ENCODE data around the gene EP400.
"Not testable (repeated sequence)": the region's sequence is repeated elsewhere in the genome, so short reads cannot be mapped to it uniquely, and the experiment has no call there.

EP400 gene

DNA sequence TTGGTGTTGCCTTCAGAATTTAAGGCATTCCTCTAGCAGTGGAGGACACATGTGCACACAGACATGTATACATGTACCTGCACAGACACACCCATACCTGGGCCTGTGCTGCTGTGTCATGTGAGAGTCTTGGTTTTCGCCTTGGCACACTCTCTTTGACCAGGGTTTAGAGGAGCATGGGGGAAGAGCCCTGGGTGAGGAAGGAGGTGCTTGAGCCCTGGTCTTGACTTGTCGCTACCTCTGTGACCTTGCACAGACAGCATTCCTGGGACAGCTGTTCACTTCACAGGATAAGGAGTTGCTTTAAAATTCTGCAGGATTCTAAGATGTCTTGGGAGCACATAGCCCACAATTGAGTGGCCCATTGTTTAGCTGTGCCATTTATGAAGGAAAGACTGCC, 99.7 kb downstream of the EP400 start:
- no peak for DNase-seq

DNA sequence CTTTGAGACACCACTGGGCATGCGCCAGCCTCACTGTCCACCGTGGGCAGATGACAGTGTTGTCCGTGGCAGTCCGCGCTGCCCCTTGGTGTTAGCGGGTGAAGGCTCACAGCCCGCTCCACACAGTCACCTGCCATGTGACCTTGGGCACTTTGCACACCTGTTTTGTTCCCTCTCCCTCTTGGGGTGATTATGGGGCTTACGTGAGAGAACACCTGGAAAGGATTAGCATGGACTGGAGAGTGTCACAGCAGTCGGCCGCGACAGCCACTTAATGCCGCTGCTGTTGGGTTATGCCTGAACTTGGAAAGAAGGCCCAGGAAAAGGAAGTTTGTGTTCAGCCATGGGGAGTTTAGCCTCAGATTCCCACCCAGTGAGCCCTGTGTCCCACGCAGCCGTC, 100.1 kb downstream of the EP400 start:
- no peak for DNase-seq

DNA sequence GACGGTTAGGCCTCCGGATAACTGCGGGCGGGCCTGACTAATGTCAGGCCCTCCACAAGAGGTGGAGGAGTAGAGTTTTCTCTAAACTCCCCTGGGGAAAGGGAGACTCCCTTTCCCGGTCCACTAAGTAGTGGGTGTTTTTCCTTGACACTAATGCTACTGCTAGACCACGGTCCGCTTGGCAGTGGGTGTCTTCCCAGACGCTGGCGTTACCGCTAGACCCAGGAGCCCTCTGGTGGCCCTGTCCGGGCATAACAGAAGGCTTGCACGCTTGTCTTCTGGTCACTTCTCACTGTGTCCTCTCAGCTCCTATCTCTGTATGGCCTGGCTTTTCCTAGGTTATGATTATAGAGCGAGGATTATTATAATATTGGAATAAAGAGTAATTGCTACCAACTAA, 102.0 kb downstream of the EP400 start:
- DNase-seq = not testable (repeated sequence)

DNA sequence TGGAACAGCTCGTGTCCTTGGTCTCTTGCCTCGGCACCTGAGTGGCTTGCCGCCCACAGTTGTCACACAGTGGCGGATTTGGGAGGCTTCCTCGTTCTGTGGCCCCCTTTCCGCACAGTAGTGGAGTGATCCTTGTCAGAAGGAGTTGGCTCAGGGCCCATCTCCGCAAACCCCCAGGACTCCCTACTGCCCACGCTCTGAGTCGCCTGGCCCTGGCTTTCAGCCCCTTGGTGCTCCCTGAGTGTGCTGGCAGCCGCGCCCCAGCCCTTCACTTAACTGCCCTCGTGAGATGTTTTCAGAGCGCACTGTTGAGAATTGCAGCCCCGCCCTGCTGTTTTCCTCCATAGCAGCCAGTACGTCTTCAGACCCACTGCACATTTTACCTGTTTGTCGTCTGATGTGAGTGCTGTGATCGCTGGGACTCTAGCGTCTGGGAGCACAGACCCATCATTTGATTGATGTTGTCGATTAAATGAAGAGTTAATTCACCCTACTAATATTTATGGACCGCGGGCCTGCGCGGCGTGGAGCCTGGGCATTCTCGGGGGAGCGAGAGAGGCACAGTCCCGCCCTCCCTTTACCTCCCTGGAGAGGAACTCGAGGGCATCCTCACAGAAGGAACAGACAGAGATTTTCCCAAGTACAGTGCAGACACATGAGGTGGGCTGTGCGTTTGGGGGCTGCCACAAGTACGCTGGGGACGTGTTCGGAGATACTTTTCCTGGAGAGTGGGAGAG, 102.6 kb downstream of the EP400 start:
- no peak for DNase-seq

DNA sequence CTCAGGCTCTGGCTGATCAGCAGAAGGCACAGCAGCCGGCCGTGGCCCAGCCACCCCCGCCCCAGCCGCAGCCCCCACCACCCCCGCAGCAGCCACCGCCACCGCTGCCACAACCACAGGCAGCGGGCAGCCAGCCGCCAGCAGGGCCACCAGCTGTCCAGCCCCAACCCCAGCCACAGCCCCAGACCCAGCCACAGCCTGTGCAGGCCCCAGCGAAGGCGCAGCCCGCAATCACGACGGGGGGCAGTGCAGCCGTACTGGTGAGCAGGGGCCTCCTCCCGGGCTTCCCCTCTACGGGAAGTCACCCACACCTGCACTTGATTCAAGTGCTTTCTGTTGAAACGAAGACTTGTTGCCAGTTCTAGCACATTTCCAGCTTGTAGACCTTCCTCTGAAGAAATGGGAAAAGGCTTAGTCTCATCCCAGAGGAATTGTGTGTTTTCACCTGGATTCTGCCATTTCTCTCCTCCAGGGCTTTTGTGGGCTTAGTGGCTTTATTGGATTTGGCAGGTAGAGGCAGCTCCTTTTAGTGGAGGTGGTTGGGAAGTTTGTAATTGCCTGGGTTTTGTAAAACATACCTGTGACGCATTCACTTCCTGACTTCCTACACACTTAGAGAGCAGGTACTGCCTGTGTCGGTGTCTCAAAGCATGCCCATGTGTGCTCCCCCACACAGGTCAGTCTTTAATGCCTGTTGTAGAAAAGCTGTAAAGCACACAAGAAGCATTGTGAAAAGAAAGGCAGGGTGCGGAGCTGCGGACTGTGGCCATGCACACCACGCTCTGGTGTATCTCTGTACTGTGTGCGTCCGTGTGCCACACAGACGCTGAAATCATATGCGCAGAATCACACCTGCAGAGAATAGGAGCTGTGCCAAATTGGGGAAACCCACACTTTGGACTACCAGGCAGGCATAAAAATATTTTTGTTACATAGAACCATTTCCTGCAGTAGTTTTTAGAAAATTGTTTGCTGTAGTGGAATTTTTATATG, 103.9 kb downstream of the EP400 start:
- no peak for DNase-seq

DNA sequence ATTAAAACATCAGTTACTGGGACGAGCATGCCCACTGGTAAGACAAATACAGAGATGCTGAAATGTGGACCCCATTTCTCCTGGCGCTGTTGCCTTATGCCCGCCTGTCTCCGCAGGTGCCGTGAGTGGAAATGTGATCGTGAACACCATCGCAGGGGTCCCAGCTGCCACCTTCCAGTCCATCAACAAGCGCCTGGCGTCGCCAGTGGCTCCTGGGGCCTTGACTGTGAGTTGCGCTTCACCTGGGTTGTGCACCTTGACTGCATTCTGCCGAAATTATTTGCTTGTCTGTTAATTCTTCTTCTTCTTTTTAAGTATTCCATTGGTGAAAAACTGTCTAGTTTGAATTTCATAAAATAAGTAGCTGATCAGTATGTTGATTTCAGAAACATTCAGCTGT, 105.2 kb downstream of the EP400 start:
- DNase-seq = no peak

DNA sequence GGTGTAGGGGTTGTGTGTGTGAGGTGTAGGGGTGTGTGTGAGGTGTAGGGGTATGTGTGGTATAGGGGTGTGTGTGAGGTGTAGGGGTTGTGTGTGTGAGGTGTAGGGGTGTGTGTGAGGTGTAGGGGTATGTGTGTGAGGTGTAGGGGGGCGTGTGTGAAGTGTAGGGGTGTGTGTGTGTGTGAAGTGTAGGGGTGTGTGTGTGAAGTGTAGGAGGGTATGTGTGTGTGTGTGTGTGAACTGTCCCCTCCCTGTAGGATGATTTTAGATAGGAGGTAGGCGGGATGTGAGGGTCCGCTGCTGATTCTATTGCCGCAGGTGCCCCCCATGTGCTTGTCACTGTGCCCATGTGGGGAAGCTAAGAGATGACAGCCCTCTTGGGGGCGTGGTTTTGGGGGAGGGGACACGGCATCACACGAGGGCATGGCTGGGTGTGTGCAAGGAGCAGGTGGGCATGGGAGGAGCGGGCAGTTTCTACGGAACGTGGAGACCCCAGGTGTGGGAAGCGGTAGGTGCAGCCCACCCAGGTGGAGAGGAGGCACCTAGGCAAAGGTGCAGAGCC, 105.9 kb downstream of the EP400 start:
- DNase-seq = no peak

DNA sequence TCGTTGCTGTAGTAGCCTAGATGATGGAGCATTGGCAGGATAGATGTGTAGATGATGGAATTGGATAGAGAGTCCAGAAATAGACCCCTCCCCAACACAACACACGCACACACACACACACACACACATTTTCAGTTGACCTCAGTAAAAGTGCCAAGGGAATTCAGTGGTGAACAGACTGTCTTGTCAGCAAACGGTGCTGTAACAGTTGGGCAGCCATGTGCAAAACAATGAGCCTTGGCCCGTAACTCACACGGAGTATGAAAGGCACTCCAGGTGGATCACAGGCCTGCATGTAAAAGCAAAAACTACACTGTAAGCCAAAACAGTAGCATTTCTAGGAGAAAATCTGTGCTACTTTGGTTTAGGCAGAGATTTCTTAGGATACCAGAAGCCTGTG, 106.6 kb downstream of the EP400 start:
- no peak for DNase-seq

DNA sequence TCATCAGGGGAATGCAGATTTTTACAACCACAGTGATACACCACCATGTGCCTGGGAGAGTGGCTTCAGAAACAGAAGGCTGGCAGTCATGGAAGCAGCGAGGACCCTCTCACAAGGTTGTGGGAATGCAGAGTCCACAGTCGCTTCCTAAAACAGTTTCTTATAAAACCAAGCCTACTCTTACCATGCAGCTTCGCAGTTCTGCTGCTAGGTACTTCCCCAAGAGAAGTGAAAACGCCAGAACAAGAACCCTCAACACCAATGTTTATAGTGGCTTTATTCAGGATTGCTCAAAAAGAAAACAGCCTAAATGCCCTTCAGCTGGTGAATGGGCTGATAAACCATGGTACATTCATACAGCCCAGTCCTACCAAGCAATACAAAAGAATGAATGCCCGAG, 107.2 kb downstream of the EP400 start:
- DNase-seq = no peak

DNA sequence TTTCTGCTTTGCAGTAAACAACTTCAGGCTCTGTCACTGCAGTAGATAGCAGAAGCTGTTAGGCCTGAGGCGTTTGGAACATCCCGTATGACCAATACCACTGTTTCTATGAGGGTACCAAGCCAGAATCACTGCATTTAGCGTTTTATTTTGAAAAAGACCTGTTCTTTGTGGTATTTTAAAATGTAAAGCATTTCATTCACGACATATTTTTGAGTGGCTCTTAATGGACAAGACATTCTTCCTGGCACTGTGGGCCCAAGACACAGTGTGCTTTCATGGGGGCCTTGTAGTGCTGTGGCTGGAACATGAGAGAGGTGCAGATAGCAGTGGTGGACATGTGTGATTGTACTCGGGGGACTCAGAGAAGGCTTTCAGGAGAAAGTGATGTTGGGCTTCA, 107.9 kb downstream of the EP400 start:
- no peak for DNase-seq

DNA sequence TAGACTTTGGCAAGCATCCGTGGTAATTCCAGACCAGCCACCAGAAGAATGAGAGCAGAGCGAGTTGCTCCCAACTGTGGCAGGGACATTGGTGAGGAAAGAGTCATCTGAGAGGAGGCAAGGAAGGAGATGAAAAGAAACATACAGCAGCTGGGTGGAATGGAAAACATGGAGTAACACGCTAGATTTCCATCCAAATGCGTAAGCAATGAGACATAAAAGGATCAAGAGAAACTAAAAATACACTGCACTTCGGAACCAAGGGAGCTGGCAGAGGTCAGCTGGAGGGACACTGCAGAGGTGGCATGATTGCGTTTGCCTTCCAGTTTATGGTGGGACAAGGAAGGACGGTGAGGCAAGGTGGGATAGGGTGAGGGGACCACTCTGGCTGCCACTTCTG, 111.5 kb downstream of the EP400 start:
- DNase-seq = no peak

DNA sequence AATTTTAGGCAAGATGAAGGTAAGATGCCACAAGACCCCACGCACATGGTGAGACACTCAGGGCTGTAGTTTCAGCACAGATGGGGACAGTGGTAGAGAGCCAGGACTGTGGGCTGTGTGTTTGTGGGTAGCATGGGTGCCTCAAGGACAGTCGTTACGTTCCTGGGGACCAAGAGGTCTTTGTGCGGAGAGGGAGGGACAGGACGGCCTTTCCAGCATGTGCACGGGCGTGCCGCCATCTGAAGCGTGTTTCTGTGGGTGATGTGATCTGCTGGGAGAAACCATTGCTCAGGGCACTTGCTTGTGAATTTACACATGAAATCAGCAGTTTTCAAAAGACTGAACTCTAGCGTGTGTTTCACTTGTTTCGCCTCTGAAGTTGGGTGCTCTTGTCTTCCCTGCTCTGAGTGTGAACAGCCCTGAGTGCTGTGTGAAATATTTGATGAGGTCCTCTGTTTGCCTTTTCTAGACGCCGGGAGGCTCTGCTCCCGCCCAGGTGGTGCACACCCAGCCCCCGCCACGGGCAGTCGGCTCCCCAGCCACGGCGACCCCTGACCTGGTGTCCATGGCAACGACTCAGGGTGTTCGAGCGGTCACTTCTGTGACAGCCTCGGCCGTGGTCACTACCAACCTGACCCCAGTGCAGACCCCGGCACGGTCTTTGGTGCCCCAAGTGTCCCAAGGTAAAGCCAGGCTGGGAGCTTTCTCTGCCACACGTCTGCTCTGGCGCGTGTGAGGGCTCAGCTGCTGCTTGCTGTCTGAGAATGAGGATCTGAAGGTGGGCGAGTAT, 112.1 kb downstream of the EP400 start:
- no peak for DNase-seq

DNA sequence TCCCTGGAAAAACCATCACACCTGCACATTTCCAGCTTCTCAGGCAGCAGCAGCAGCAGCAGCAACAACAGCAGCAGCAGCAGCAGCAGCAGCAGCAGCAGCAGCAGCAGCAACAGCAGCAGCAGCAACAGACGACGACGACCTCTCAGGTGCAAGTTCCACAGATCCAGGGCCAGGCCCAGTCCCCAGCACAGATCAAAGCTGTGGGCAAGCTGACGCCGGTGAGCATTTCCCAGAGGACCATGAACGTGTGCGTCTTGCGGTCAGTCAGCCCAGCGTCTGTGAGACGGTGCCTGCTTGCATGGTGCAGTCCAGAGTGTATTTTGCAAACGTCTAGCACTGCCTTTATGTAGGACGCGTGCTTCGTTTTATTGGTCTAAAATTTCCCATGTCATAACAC, 112.7 kb downstream of the EP400 start:
- no peak for DNase-seq

DNA sequence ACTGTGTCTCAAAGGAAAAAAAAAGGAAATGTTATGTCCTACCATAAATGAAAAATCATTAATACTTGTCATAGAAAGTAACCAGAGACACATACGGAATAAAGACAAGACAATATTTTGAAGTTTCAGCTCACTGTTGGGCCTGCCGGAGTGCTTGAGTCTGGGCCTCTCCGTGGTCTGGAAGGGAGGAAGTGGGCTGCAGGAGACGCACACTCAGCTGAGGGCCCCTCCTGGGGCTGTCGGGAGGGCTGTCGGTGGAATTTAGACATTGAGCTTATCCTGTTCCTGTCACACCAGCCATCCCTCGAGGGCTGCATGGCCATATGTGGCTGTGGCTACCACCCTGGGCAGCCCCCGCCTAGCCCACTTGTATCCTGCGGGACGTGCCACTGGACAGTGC, 113.7 kb downstream of the EP400 start:
- DNase-seq = no peak

DNA sequence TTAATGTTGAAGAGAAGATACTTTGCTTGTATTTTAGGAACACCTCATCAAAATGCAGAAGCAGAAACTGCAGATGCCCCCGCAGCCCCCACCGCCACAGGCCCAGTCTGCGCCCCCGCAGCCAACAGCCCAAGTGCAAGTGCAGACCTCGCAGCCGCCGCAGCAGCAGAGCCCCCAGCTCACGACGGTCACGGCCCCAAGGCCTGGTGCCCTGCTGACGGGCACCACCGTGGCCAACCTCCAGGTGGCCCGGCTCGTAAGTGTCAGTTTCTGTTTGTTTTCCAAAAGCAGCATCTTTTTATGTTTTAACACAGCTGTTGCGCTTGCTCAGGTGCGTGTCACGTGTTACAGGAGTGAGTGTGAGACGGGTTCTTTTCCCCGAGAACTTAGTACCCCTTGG, 114.9 kb downstream of the EP400 start:
- no peak for DNase-seq

DNA sequence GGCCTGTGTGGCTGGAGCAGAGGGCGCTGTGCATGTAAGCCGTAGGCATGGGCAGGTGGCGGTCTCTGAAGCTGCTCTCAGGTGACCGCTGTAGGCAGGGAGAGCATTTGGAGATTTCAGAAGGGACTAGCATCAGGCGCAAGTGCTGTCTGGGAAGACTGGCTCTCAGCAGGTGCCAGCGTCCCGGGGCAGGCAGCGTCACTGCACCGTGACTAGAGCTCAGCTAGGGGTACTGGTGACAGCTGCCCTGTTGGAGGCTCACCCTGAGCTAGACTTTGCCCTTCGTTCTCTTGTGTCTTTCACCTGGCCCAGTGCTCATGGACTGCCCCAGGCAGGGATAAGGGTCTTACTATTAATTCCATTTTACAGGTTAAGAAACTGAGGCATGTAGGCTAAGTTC, 115.5 kb downstream of the EP400 start:
- no peak for DNase-seq

DNA sequence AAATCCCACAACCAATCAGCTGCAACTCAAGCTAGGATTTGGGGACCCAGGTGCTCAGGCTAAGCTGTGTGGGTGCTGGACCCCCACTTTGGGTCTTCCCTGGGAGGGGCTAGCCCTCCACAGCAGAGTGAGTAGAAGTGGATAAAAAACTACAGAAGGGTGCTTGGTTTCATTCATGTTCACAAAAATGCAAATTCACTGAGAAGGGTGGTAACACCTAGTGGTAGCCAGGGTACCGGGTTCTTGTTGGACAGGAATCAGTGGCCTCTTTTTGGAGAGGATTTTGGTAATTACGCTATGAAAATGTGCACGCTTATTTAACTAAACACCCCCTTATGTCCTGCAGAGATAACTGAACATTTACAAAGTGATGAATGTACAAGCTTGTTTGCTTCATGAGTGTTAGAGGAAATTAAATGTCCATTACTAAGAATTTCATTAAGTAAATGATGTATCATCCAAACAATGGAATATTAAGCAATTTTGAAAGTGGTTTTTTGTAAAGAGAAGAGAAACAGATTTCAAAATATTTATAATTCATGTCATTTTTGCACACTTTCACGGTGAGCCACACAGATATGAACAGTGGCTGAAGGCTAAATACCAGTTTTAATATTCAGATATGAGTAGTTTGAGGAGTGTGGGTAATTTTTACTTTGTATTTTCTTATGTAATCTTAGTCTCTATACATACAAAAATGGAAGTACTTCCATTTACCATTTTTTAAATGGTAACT, 116.0 kb downstream of the EP400 start:
- DNase-seq = no peak

DNA sequence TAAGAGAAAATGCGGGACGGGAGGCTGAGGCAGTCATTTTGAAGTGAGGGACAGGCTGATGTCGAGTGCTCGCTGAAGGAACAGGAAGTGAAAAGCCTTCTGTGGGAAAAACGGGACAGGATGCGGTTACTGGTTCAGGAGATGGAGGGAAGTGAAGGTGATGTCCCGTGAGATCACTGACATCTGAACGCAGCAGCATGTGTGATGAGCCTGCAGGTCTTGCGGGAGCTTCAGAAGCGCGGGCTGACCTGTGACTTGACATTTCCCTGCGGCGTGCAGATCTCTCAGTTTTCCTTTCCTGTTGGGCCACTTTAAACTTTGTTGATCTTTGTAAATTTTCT, 116.6 kb downstream of the EP400 start:
- no peak for DNase-seq

DNA sequence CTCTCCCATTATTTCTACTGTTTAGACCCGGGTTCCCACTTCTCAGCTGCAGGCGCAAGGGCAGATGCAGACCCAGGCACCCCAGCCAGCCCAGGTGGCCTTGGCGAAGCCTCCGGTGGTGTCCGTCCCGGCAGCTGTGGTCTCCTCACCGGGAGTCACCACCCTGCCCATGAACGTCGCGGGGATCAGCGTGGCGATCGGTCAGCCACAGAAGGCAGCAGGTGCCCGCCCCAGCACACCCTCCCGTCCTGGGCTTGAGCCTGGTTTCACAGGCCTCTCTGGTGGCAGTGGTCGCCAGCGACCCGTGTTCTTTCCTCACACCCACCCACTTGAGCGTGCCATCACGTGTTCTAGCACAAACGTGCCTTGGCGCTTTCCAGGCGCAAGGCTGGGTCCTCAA, 117.0 kb downstream of the EP400 start:
- no peak for DNase-seq

DNA sequence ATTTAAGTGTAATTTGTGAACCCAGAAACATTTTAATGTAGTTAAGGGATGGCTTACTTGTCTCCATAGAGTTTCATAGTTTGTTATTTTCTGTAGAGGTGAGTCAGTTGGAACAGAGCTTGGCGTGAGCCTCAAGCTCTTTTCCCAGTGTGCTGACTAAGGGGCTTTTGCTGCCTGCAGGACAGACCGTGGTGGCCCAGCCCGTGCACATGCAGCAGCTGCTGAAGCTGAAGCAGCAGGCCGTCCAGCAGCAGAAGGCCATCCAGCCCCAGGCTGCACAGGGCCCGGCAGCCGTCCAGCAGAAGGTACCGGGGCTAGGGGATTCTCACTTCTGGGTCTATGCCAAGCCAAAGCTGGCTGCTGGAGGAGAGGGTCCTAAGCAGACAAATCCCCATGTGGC, 117.4 kb downstream of the EP400 start:
- no peak for DNase-seq

DNA sequence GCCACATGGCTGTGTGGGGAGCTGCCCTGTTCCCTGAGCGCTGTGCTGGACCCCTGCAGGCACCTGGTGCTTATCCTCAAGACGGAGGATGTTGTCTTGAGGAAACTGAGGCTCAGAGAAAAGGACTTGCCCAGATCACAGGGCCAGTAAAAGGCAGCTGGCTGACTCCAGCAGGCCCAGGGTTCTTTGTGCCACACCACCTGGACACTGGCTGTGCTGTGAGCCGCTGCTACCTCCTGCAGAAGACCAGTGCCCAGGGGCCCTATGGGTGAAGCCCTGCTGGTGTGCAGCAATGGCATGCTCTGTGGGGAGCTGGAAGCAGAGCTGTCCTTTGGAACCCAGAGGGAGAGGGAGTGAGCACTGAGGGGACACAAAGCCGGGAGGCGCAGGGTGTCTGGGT, 118.5 kb downstream of the EP400 start:
- no peak for DNase-seq

DNA sequence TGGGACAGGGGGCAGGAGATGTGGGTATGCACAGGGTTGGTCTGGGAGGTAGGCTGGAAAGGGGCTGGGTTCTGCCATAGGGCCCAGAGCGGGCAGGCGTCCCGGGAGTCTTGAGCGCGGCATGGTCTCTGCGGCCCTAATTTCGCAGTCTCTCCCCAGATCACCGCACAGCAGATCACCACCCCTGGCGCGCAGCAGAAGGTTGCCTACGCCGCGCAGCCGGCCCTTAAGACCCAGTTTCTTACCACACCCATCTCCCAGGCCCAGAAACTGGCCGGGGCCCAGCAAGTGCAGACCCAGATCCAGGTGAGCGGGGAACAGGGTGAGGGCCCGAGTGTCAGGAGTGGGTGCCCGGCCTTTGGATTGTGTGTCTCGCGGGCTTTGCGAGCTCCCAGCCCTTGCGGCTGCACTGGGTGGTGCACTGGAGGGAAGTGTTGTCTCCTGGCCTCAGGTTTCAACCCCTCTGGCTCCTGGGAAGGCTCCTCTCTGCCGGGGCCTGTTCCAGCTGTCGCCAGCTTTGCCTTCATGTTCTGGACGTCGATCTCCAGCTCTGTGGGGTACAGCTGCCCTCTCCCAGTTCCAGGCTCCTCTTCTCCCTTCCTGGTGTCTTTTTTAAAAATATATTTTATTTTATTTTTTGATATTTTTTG, 119.7 kb downstream of the EP400 start:
- no peak for DNase-seq
